BE2C (cell line): Measurements from ENCODE around the gene VSTM4.

ENCODE experiments used
- DNase-seq: peaks from one replicate; pipeline ENCODE4 v3.0.0-alpha.2; 2020
- H3K27me3 ChIP-seq: fragments of 250-450 bp; sonication (Bioruptor Pico); 2 replicates; pipeline ENCODE4 v1.5.1; 2020; ENCODE audit warnings: mild to moderate bottlenecking
- H3K36me3 ChIP-seq: fragments of 250-450 bp; sonication (Bioruptor Pico); 2 replicates; pipeline ENCODE4 v1.5.1; 2020; ENCODE audit warnings: mild to moderate bottlenecking
- H3K4me1 ChIP-seq: fragments of 250-450 bp; sonication (Bioruptor Pico); 2 replicates; pipeline ENCODE4 v1.5.1; 2020
- H3K4me3 ChIP-seq: 2 replicates; pipeline ENCODE4 v1.5.1; 2011; ENCODE audit warnings: low read depth, low read length
- H3K9me3 ChIP-seq: fragments of 250-450 bp; sonication (Bioruptor Pico); 2 replicates; pipeline ENCODE4 v1.5.1; 2020
- CTCF ChIP-seq: IDR thresholded peaks from 2 replicates; pipeline ENCODE4 v1.5.1; 2012; ENCODE audit warnings: mild to moderate bottlenecking, low read depth, low read length

The VSTM4 gene

GRCh38 chr10:49135575-49136313 is 20.4 kb upstream of the VSTM4 start:
- Histone ChIP-seq H3K4me3 (no peak overlapping the region), H3K27me3 (no peaks in the 10 kb centered on the region), H3K36me3 (no peaks in the 10 kb centered on the region), H3K4me1 (no peaks in the 10 kb centered on the region), H3K9me3 (no peaks in the 10 kb centered on the region)
- TF ChIP-seq CTCF, result no peak
- no peak for DNase-seq

- no peaks in the 10 kb centered on the region for H3K4me1 ChIP-seq
- no peak overlapping the region for H3K4me3 ChIP-seq
- no peaks in the 10 kb centered on the region for H3K36me3 ChIP-seq
- no peak for TF ChIP-seq CTCF
- DNase-seq, result no peak
- no peaks in the 10 kb centered on the region for H3K27me3 ChIP-seq
- no peaks in the 10 kb centered on the region for H3K9me3 ChIP-seq
Measured at GRCh38 chr10:49134327-49134726, 19.0 kb upstream of the VSTM4 start.

GRCh38 chr10:49133706-49134248 is 18.5 kb upstream of the VSTM4 start, which contains the start of gene FAM170B:
Gene FAM170B, minus strand, starts transcription at chr10:49134021. Its CDS starts 103 bp downstream, at chr10:49133918.
- TF ChIP-seq CTCF, result no peak
- Histone ChIP-seq H3K36me3 (no peaks in the 10 kb centered on the region), H3K9me3 (no peaks in the 10 kb centered on the region), H3K4me3 (no peak within 1 kb of the TSS), H3K4me1 (no peaks in the 10 kb centered on the region), H3K27me3 (no peaks in the 10 kb centered on the region)
- DNase-seq, result no peak

GRCh38 chr10:49132362-49132737 is 17.0 kb upstream of the VSTM4 start:
- Histone ChIP-seq H3K4me3 (no peak overlapping the region), H3K4me1 (no peaks in the 10 kb centered on the region), H3K27me3 (no peaks in the 10 kb centered on the region), H3K9me3 (no peaks in the 10 kb centered on the region), H3K36me3 (no peaks in the 10 kb centered on the region)
- TF ChIP-seq CTCF, result no peak
- DNase-seq, result no peak

GRCh38 chr10:49131507-49132361 is 16.4 kb upstream of the VSTM4 start:
- Histone ChIP-seq H3K4me3 (no peak overlapping the region), H3K9me3 (no peaks in the 10 kb centered on the region), H3K36me3 (no peaks in the 10 kb centered on the region), H3K4me1 (no peaks in the 10 kb centered on the region), H3K27me3 (no peaks in the 10 kb centered on the region)
- DNase-seq, result no peak
- TF ChIP-seq CTCF, result no peak
